Loucy (cell line): ENCODE measurements around the gene ZNF287.

Source experiments
- EZH2phosphoT487 ChIP-seq: fragments of 200-600 bp; IDR thresholded peaks from 2 replicates; pipeline ENCODE4 v1.6.1; 2018; ENCODE audit warnings: antibody characterized with exemption, mild to moderate bottlenecking, moderate library complexity, borderline replicate concordance
- TF ChIP-seq, protein P1 (sequence below): fragments of 200-600 bp; sonication (generic); conservative IDR thresholded peaks from 2 replicates; pipeline ENCODE4 v1.5.1; 2014; ENCODE audit warnings: mild to moderate bottlenecking, antibody characterized with exemption, low read length

DNA sequence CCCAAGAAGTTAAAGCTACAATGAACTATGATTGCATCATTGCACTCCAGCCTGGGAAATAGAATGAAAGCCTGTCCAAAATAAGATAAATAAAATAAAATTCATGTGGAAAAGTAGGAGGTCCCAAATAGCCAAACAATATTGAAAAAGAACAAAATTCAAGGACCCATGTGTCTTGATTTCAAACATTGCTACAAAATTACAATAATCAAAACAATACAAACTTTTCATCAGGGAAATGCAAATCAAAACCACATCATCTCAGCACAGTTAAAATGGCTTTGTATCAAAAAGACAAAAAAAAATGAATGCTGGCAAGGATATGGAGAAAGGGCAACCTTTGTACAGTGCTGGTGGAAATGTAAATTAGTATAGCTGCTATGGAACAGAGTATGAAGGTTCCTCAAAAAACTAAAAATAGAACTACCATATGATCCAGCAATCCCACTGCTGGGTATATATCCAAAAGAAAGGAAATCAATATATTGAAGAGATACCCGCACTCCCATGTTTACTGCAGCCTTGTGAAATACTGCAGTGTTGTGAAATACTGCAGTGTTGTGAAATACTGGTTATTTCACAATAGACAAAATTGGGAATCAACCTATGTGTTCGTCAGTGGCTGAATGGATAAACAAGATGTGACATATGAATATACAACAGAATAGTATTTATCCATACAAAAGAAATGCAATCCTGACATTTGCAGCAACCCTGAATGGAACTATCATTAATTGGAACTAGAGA is 24.5 kb upstream of the ZNF287 start:
- no peak for TF ChIP-seq EZH2phosphoT487
- TF ChIP-seq, protein P1, sequence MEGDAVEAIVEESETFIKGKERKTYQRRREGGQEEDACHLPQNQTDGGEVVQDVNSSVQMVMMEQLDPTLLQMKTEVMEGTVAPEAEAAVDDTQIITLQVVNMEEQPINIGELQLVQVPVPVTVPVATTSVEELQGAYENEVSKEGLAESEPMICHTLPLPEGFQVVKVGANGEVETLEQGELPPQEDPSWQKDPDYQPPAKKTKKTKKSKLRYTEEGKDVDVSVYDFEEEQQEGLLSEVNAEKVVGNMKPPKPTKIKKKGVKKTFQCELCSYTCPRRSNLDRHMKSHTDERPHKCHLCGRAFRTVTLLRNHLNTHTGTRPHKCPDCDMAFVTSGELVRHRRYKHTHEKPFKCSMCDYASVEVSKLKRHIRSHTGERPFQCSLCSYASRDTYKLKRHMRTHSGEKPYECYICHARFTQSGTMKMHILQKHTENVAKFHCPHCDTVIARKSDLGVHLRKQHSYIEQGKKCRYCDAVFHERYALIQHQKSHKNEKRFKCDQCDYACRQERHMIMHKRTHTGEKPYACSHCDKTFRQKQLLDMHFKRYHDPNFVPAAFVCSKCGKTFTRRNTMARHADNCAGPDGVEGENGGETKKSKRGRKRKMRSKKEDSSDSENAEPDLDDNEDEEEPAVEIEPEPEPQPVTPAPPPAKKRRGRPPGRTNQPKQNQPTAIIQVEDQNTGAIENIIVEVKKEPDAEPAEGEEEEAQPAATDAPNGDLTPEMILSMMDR = no peak
